Measurements from ENCODE around the gene LLGL1.

The LLGL1 gene

DNA sequence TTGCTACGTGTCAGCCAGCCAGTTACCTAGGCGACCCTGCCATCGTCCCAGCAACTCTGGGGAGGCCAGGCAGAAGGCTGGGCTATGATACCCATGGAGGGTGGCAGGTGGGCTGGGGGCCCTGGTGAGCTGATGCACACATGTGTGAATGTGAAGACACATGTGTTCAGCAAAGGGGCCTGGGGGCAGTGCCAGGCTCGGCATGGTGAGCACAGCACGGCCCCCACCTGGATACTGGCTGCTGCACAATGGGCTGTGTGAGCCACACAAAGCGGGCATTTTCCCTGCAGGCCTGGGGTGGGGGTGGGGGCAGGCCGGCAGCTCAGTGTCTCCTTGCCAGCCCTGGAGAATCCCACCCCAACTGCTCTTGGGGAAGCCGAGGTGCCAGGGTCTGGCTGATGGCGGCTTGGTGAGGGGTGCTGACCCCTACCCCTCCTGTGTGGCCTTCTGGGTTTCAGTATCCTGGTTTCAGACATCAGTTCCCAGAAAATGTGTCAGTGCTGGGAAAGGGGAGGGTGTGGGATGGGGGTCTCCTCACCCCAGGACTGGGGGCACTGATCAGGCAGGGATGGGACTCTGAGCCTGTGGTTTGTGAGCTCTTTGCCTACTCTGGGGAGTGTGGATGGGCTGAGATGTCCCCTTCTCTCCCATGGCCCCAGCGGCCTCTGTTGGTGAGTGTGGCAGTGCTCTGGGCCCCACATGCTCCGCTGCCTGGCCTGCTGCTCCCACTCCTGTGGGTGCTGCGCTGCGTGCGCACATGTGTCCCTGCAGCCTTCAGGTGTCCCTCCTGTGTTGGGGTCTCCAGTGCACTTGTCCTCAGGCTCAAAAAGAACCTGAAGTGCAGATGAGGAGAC is 5.1 kb downstream of the LLGL1 start:
- FAIRE-seq: no peak

GRCh38 chr17:18231164-18231563 is 5.7 kb downstream of the LLGL1 start:
- FAIRE-seq: no peak

DNA sequence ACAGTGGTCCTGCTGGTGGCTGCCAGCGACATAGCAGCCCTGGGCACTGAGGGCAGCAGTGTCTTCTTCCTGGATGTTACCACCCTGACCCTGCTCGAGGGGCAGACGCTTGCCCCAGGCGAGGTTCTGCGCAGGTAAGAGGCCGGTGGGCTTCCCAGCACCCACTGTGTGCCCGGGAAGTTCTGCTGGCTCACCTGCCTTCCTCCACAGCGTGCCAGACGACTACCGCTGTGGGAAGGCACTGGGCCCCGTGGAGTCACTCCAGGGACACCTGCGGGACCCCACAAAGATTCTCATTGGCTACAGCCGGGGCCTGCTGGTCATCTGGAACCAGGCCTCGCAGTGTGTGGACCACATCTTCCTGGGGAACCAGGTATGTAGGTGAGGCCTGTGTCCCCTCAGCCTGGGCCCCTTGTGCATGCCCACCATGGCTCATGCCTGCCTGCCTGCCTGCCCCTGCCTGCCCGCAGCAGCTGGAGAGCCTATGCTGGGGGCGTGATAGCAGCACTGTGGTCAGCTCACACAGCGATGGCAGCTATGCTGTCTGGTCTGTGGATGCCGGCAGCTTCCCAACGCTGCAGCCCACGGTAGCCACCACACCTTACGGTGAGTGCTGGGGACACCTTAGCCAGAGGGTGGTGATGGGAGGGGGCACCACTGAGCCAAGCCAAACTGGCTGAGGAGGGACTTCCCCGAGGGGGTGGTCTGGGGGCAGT is 8.5 kb downstream of the LLGL1 start:
- FAIRE-seq: no peak

- FAIRE-seq: no peak
Observed at GRCh38 chr17:18234853-18235380, 9.5 kb downstream of the LLGL1 start.

- no peak for FAIRE-seq
Observed at GRCh38 chr17:18235743-18236256, 10.4 kb downstream of the LLGL1 start.

- FAIRE-seq: no peak
Observed at GRCh38 chr17:18236494-18236893, 11.1 kb downstream of the LLGL1 start.

DNA sequence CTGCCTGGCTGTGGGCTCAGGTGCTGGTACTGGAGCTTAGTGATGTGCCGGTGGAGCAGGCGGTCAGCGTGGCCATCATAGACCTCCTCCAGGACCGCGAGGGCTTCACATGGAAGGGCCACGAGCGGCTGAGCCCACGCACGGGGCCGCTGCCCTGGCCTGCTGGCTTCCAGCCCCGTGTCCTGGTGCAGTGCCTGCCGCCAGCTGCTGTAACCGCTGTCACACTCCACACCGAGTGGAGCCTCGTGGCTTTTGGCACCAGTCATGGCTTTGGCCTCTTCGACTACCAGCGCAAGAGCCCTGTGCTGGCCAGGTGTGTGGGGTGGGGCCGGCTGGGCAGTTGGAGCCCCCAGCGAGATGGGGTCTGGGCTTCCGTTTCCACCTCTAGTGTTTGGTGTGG is 12.0 kb downstream of the LLGL1 start:
- FAIRE-seq: no peak

- FAIRE-seq: no peak
Observed at GRCh38 chr17:18238299-18238698, 12.9 kb downstream of the LLGL1 start.

DNA sequence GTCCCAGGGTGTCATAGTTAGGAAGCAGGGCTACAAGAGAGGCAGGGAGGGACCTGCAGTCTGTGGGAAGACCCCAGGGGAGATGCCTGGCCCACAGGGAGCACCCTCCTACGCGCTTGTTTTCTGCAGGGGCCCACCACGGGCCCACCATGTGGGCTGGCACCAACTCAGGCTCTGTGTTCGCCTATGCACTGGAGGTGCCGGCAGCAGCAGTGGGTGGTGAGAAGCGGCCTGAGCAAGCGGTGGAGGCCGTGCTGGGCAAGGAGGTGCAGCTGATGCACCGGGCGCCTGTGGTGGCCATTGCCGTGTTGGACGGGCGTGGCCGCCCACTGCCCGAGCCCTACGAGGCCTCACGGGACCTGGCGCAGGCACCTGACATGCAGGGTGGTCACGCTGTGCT is 15.0 kb downstream of the LLGL1 start:
- FAIRE-seq: no peak

- FAIRE-seq: no peak
Observed at GRCh38 chr17:18241229-18241871, 15.9 kb downstream of the LLGL1 start.

DNA sequence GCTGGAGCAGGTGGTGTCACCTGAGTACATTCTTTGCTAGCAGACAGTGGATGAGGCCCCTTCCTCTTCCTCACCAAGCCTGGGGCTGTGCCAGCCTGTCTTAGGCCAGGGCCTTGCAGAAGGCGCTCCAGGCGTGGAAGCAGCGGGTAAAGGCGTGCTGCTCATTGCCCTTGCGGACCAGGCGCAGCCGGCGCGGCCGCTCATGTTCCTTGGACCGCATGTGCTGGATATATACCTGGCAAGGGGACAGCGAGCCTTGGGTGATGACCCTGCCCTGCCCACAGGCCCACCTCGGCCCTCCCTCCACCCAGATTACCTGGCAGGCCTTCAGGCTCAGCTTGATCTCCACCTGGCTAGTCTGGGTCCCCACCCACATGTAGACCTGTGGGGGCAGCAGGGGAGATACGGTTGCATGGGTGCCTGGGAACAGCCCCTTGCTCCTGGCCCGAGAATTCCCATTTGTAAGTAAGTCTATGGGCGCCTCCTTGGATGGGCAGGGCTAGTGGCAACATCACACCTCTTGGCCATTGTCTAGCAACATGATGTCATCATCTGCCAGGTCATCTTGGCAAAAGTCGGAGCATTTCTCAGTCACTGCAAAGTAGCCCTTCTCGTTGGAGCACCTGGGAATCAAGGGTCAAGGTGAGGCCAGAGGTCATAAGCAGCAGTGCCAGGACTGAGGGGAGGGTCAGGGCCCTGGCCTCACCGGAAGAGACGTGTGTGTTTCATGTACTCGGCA is 19.8 kb downstream of the LLGL1 start:
- no peak for FAIRE-seq

DNA sequence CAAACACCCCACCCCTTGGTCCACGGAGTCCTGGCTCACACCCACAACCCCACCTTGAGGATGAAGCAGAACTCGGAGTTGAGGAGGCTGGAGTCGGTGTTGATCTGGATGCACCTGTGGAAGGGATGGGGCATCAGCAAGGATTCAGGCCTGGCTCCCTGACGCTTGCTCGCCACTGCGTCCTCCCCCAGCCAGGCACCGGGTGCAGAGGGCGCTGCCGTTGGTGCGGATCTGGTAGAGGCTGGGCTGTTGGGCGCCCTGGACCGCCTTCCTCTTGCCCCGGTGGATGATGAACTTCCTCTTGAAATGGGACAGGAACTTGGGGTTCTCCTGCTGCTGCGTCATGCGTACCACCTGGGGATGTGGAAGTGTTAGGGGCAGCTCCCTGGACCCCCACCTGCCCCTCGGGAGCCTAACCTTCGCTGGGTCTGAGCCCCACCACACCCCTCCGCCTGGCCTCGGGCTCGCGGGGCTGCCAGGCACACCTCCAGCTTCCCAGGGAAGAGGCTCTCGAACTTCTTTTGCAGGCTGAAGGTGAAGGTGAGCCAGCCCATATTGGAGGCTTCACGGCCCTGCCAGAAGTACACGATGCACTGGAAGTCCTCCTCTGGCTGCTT is 20.8 kb downstream of the LLGL1 start:
- FAIRE-seq: no peak

DNA sequence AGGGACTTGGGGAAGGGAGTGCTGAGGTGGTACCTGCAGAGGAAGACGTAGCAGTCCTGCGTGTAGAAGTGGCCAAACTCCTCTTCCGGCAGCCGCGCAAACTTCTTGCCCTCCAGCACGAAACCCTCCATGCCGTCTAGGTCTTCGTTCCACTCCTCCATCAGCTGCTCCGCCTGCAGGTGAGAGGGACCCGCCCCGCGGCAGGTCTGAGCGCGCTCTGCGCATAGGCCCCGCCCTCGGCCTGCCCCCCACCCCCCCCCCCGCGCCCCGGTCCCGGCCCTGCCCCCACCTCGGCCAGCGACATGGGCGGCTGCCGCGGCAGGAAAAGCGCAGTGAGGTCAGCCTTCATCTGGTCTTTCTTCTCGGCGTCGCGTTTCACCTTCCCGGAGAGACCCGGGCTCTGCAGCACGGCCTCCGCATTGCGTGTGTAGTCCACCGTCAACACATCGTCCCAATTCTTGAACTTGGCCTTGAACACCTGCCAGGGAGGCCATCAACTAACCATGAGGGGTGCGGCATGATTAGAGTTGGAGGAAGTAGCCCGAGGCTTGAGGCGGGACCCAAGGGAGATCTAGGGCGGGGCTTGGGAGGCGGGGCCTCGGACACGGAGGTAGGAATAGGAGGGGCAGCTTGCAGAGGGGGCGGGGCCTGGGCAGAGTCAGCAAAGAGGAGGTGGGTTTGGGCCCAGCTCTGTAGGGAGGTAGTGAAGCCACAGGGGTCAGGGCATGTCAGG is 21.6 kb downstream of the LLGL1 start:
- FAIRE-seq: no peak

- no peak for FAIRE-seq
Observed at GRCh38 chr17:18247613-18248001, 22.2 kb downstream of the LLGL1 start.

DNA sequence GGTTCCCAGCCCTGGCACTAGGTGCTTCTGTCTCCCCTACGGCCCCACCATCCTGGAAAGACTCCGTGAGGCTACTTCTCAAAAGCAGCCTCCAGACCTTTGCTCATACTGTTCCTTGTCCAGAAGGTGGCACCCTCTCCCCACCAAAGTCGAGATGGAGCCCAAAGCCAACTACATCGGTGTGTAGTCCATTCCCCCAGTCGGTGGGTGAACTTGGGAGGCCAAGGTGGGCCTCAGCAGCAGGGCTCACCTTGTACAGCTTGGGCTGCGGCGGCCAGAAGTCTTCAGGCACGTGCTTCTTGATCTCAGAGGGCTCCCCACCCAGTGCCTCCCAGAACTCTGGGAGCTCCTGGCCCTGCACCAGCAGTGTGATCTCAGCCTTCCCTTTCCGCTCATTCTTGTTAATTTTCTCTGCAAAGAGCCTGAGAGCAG is 22.9 kb downstream of the LLGL1 start:
- no peak for FAIRE-seq

GRCh38 chr17:18248811-18249210 is 23.4 kb downstream of the LLGL1 start:
- no peak for FAIRE-seq

GRCh38 chr17:18250259-18250658 is 24.8 kb downstream of the LLGL1 start:
- FAIRE-seq: no peak

GRCh38 chr17:18250708-18251107 is 25.3 kb downstream of the LLGL1 start:
- FAIRE-seq: no peak

DNA sequence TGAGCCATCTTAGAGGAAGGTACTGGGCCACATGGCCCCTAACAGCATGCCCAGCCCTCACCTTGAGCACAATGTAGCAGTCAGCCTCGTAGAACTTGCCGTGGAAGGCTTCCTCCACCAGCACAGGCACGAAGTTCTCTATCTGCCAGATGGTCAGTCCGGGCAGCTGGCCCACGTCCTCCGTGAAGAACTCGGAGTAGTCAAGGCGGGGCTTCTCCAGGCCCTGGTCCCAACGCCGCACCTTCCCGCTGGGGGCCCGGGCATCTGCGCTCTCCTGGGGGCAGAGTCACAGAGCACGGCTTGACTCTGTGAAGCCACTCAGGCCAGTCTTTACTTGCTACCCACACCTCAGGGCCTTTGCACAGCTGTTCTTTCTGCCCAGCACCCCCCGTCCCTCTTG is 25.8 kb downstream of the LLGL1 start:
- FAIRE-seq: no peak

GRCh38 chr17:18252160-18252559 is 26.7 kb downstream of the LLGL1 start:
- FAIRE-seq: no peak

GRCh38 chr17:18253187-18253884 is 27.9 kb downstream of the LLGL1 start:
- FAIRE-seq: no peak
